HG02870 (cell line): ENCODE results near the gene FGD2.

Experiments
- ATAC-seq: cut with Tn5 transposase; IDR thresholded peaks from one replicate; pipeline ENCODE4 v1.9.1; 2021; ENCODE audit warnings: mild to moderate bottlenecking, moderate library complexity; ENCODE audit not compliant: unreplicated experiment

FGD2 gene

DNA sequence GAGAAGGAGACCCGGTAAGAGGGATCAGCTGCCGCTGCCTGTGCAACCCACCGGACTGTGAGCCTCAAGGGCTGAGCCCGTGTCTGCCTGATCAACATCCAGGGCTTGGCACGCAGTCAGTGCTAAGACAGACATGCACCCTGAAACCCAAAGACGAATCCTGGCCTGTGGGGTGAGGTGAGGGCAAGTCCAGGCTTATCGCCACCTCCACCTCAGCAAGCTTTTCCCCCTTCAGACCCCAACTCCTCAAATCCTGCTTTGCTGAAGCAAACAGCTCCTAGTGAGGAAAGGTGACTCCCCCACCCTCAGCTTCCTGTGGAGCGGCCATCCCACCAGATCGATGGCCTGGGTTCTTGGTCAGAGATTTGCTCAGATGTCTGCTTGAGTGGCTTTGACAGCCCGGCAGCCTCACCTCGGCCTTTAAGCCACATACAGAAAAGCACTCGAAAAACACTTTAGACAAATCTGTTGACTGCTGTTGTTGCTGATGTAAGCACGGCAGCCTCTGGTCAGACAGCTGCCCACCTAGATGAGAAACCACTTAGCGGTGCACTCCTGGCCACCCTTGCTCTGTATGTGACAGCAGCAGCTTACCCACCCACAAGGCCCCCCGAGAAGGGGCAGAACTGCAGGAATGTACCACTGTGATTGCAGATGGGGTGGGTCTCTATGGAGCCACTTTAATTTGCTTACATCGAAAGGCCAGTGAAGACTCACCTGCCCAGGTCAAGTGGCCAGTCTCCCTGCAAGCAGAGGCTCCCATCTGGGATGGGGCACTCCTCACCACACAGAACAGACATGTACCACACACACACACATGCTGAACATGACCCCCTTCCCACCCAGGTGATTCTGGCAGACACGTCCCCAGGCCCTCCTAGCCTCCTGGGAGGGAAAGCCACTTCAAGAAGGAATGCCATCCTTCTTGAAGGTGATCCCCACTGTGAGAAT lies 34.3 kb upstream of the FGD2 start:
- ATAC-seq, result no peak

DNA sequence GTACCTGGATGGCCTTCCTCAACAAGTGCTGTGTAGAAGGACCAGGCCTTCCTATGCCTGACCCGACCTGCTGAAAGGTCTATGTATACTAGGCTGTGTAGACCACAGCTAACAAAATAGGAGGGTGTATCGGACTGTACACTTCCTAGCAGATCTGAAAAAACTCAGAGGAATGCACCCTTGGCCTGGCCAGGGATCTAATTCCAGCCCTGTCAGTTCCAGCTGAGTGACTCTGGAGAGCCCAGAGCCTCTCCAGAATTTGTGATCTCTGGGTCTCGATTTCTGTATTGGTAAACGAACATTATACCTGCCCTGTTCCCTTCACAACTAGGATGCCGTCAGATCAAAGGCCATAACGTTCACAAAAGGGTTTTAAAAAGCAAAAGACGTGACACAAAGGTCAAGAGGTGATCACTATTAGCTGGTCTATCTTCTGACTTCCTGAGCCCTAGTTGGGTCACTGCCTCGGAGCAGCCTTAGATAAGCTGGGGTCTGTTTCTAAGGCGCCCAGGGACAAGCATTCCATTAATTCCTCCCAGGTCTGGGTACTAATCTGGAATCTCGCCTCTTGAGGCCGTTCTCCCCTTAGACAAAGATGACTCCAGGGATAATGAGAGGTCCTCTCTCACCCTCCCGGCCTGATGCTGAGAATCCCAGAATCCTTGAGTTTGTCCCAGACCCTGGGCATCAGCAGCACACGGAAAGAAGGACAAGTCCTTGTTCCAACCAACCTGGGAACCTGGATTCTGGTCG lies 33.4 kb upstream of the FGD2 start:
- no peak for ATAC-seq

DNA sequence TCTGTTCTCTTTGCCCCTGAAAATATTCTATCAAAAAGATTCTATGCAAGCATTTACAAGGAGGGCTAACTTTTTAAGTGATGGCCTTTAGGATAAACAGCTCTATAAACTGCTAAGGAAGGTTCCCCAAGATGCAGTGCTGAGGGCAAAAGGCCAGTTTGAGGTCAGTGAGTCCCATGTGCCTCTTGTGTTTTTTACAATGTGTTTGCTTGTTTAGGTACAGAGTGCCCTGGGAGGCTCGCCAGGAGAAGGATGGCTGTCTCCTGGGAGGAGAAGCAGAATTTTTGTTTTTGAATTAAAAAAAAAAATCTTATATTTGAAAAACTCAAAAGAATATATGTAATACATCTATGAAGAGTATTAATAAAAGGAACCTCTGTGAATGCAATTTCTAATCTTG lies 32.3 kb upstream of the FGD2 start:
- ATAC-seq, result no peak

DNA sequence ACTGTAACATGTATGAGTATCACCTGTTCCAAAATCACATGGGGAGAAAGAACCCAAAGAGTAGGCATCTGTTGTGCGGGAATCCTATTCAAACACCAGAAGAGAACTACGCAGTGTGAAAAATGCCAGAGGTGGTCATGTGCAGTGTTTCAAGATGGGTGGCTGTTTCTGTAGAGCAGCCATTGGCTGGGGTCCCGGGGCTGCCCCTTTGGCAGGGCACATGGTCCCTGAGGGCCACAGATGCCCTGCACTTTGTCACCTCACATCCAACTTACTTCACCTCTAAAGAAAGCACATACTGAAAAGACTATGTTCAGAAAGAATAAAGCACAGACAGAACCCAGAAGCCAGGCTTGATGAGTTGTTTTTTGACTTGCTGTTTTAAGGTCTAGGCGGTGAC lies 31.8 kb upstream of the FGD2 start:
- no peak for ATAC-seq

DNA sequence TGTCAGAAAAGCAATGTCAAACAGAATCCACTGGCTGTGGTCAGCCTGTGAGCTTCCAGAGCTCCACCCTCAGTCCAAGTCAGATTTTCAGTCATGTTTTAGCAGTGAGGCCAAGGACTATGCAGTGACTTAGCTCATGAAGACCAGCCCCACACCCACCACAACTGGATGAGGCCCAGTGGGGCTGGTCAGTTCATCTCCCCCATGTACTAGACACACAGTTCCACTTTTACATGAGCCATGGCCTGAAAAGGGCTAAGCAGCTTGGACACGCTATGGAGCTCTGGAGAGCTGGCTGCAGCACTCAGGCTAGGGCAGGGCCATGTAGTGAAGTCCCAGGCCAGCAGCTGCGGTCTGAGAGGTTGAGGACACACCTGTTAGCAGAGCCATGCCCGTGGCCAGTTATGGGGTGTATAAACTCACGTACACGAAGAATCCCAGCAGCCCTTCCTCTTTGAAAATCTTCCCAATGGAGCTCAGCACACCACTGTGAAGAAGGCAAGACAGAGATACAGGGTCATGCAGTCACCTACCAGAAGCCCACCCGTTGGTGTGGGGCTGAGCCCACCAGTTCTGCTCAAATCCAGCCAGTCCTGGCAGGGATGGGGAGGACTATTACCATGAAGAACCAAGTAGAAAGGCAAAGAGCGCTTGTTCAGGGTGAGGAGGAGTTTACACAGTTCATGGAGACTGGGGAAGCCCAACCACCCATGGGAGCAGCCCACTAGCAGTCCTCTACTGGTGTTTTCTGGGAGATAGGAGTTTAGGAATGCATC lies 30.0 kb upstream of the FGD2 start:
- ATAC-seq, result no peak

DNA sequence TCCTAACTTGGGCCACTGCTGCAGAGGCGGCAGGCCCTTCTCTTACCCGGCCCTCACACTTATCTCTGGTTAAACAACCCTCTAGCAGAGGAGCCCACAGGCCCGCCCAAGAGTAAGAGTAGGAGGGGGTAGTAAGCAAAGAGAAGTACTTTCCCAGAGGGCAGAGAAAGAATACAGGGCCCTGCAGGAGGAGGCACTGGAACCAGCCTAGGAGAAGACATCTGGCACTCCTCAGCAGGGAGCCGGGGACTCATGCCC lies 29.5 kb upstream of the FGD2 start:
- ATAC-seq, result no peak

DNA sequence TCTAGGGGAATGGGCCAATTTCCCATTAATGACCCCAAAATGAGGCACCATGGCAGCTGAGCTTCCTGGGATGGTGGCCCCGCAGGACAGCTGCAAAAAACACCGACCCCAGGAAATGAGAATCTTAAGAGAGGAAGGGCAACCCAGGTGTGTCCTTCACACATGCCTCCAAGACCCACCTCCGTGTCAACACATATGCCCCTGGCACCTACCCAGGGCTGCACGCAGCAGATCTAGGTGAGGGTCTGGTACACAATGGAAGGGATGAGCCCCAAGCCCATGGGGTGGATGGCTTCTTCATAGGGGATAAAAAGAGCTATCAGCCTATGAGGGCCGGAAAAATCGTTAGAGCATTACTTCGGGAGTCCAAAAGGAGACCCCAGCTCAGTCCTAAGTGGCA lies 28.9 kb upstream of the FGD2 start:
- no peak for ATAC-seq

DNA sequence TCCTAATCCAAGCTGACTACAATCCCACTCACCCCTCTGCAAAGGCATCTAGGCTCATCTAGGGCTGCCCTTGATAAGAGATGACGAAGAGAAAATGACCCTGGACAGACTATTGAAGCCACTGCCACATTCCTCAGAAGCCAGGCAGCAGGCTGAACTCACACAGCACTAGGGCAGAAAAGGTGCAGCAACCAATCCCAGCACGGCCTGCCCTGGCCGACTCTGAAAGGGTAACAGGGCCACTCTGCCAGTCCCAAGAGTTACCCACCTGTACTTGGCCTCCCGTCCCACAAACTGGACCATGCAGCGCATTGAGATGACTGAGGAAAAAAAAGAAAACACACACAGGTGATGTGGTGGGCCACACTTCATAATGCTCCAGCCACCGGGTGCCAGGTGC lies 28.5 kb upstream of the FGD2 start:
- ATAC-seq, result no peak

DNA sequence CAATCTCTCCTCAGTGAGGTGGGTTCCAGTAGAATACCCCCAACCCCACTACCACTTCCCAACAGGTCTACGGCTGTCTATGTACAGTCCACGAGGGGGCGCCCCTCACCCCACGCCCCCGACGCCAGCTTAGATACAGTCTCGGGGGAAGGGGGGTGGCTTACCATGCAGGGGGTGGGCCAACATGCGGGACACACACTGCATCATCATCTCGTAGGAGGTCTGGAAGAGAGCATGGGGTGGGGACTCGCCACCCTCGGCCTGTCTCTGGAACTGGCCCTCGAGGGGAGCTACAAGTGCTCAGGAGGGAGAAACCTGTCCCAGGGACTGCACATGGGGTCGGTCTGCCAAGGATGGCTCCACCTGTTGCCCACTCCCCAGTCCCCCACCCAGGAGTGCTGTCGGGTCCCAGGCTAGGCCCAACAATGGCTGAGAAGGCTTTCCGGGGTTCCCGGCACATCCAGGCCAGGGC lies 27.9 kb upstream of the FGD2 start:
- no peak for ATAC-seq

DNA sequence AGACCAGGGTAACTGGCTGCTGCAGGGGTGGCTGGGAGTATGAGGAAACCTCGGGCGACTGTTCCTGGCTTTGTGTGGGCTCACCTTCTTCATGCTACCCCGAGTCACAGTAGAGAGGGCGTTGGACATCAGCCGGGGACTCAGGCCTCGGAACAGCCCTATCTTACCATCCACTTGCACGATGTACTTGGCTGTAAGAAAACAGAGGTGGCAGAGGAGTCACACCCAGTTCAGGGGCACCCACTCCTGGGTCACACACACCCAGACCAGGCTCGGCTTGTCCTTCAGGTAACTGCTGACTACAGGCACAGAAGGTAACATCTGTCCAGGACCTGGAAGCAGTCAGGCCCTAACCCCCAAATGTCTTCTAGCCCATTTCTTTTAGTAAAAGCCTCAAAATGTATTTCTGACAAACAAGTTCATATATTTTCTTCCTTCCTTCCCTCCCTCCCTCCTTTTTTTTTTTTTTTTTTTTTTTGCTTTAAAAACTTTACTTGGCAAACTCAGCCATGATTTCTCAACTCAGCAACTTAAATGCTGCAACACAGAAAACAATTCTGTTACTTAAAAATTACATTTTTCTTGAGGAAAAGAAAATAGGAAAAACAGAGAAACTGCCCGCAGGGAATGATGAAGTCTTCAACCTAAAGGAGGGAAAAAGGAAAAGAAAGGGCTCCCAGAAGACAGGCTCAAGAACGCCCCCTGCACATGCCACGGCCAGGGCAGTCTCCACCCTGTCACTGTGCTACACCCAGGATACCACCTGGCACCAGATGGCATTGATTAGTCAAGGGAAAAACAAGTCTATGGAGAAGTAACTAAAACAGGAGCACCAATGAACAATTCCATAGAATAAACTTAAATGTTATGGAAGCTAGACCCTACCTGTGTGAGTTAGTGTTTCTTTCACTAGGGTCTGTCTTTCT lies 26.8 kb upstream of the FGD2 start:
- no peak for ATAC-seq

DNA sequence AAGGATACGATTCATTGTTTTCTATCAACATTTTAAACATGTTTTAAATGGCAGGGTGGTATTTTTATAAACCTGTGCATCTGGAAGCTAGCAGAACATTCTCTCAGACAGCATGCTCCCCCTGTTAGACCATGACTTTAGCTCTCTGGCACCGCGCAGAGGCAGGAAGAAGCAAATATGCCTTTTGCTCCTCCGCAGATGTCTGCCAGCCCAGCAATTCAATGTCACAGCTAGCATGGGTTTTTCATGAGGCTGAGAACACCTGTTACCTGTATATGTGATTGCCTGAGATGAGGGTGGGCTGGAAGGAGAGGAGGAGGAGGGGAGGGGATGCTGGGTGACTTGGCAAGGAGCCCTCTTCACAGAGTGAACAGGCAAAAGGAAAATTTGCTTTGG lies 26.1 kb upstream of the FGD2 start:
- no peak for ATAC-seq

DNA sequence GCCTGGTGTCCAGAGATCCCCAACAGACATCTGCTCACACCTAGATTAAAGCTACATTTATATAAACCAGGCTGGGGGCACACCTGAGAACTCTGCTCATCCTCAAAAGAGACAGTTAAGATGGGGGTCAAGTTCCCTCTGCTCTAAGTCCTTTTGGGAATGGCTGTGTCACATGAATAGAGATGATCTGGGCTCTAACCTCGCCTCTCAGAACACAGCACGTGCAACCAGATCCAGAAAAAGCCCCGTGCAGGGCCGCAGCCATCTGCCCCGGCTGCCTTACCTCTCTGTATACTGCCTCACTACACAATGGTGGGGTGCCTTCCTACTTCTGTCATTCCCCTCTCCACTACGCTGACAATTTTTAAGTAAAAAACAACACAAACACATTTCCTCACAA lies 25.3 kb upstream of the FGD2 start:
- no peak for ATAC-seq

DNA sequence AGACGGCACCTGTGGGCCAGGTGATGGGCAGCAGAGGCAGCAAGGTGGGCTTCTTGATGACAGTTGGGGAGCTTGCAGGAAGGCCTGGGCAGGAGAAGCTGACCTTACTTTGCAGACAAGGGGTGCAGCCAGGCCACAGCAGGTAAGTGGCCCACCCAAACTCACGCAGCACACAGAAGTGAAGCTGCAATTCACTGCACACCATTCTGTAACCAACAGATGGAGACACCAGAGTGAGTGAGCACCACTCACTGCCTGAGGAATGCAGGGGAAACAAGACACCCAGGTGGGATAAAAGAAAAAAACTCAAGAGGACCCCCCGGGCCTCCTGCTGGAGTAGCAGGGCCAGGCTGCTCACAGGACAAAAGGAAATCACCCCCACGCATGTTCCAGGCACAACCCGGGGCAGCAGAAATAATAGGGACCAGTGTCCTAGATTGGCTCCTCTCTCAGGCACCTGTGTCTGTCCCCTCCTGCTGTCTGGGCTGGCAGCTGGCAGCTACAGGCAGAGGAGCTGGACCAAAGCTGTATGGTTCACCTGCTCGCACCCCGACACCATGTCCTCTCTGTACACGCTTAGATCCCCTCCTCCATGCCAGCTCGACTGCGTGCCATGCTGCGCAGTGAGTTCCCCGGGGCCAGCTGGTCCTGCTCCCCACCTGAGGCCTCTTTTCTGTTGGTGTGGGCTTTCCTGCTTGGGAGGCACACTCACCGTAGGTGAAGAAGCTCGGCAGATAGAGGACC lies 24.4 kb upstream of the FGD2 start:
- no peak for ATAC-seq

DNA sequence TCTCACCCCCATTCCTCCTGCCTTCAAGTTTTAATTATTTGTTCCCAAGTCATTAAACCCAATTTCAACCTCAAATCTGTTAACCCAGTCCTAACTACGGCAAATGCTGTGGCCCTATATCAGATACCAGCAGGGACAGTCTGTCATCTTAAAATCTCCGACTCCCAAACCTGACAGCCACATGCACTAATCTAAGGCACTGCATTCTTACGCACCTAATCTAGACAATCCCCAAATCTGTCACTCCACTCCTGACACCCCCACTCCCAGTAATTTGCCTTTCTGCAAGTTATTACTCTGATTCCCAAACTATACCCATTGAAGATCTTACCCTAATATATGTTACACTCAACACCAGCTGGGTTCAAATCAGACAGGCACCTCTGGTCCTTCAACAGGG lies 21.9 kb upstream of the FGD2 start:
- ATAC-seq, result no peak

DNA sequence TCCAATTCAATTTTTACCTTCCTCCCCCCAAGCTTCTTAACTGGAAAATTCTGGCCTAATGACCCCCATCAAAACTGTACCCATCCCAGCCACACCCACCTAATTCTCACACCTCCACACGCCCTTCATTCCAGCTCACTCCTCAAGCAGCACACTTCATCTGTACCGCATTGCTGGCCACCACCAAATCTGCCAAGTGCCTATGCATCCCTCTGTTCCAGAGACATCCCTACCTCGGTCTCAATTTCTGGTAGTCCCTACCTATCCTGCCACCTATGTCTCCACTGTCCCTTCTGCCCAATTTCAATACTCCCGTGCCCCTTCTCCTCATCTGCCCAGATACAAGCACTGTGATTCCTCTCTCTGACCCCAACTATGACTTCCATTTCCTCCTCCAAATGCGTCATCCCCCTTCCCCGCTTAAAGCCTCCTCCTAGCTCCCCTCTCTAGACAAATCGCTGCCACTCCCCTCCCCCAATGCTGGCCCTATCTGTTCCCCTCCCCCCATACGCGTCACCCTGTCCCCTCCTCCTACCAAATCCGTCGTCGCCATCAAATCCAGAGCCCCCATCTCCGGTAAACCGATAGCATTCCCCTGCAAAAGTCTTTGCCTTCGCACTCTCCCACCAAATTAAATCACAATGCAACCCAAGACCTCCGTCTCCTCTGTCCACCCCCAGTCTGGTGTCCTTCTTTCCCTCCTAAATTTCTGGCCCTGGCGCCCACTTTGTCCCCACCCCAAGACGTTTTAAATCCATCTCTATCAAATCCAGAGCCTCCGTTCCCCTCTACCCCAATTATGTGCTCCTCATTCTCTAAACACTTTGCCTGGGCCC lies 20.7 kb upstream of the FGD2 start:
- no peak for ATAC-seq

DNA sequence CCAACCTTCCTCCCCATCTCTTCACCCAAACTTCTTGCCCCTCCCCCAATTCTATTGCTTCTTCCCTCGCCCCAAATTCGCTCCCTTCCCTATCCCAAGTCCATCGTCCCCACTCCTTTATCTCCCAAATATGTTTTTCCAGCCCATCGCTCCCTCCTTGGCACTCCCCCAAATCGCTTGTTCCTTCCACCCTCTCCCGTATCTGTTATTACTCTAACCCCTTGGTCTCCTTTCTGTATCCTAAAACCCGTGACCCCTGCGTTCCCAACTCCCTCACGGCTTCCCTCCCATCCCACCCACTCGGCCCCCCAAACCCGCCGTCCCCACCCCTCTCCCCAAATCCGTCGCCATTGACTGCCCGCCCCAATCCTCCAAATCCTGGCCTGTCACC lies 20.0 kb upstream of the FGD2 start:
- no peak for ATAC-seq

DNA sequence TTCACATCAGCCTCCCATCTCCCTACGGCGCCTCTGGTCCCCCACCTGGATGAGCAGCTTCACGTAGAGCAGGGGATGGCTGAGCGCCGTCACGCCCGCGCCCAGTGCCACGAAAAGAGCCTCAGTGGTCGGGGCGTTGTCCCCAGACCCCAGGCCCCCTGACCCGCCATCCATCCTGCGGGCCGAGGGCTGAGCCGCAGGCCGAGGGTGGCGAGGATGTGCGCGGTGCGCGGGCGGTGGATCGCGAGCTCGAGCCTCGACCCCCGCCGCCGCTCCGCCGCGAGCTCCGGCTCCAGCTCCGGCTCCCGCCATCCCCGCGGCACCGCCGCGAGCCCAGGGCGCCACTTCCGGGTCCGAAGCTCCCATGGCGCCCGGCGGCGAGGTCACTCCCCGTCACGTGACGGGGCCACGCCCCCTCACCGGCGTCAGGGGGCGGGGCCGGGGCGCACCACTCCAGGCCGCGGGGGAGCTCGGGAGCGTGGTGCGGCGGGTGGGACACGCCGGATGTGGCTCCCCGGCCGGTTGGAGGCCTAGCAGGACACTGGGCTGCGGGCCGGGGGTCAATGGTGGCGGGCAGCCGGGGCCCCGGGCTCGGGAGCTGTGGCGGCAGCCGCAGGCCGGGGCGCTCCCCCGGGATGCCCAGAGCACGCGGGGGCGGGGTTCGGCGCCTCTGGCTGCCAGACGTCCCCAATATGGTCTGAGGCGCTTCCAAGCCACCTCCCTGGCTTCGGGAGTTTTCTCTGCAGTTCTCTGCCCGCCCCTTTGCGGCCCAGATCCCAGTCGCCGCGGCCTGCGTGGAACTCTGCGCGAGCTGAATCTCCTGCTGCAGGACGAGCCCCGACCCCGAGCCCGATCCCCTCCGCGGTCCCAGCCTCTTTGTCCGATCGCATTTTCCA lies 19.4 kb upstream of the FGD2 start, which contains the start of gene MTCH1:
TSS of gene MTCH1 (minus strand) at position 389 of the 896 bp plus-strand sequence. CDS start at position 366, 23 bp downstream.
- peak; percentile 76 for ATAC-seq

DNA sequence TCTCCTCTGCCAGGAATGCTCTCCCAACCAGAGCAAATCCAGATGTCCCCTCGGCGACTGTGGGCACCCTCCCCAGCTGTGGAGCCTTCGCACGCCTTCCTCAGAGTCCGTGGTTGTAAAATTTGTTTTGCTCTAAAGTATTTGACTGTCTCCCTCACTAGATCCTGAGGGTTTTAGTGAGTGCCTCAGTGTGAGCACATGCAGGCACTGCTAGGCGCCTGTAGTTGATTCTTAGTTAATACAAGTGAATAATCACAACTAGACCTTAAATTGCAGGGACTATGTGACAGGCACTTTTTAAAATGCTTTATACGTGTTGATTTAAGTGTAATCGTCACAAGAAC lies 18.8 kb upstream of the FGD2 start:
- ATAC-seq, result no peak
